ENCODE measurements around the gene BEGAIN.

Gene BEGAIN

GRCh38 chr14:100567877-100568163 lies 19.4 kb downstream of the BEGAIN start:
- no peaks in the 10 kb centered on the region for H3K4me1 ChIP-seq (ENCODE audit: control insufficient read depth in 1 of 2, insufficient read depth in 2 of 2, low read length in 2 of 2)
- no peaks in the 10 kb centered on the region for H3K9me3 ChIP-seq (ENCODE audit: control insufficient read depth in 1 of 2, low read length in 2 of 2)
- H3K27ac ChIP-seq (ENCODE audit: low read depth, low read length) = no peak overlapping the region
- H3K9ac ChIP-seq (ENCODE audit: low read depth in 1 of 2, low read length in 2 of 2) = no peak overlapping the region
- no peak overlapping the region for H3K4me3 ChIP-seq (ENCODE audit: low read depth in 1 of 2, low read length in 2 of 2)
- no peaks in the 10 kb centered on the region for H3K36me3 ChIP-seq (ENCODE audit: control insufficient read depth in 1 of 2, insufficient read depth in 2 of 2, low read length in 2 of 2)
- peaks cover 45% of the 10 kb centered on the region in 2 donors for H3K27me3 ChIP-seq (ENCODE audit: control insufficient read depth in 1 of 2, insufficient read depth in 2 of 2, low read length in 2 of 2)

DNA sequence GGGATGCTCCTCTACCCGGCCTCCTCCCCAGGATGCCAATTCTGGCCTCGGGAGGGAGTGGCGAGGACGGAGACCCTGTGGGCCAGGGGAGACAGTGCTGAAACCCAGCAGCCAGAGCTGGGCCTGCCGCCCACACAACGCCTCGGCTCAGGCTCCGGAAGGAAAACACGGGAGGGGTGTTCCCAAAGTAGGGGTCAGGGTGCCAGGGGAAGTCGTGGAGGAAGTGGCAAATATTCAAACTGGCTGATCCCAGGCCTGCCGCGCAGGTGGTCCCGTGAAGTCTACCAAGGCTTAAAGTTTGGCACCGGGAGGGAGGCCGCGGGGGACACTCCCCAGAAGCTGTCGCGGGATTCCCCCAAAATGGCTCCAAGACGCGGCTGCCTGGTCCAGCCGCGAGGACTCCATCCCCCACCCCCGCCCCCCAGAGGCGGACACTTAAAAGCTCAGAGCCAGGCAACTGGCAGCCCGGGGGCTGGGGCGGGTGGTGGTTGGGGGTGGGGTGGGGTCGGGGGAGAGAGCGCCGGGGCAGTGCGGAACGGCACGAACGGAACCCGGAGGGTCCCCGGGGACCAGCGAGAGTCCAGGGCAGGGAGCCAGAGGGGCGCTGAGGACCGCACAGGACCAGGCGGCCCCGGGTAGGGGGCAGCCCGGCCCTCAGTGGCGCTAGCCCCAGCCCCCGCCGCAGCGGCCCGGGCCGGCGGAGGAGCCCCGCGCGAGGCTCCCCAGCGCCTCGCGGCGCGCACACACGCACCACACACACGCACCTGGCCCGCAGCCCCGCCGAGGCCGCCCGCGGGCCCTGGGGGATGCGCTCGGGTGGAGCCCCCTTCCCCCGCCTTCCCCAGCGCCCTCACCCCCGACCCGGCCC lies 20.0 kb downstream of the BEGAIN start:
- Histone ChIP-seq H3K27ac (ENCODE audit: low read depth, low read length) (no peak overlapping the region), H3K4me1 (ENCODE audit: control insufficient read depth in 1 of 2, insufficient read depth in 2 of 2, low read length in 2 of 2) (no peaks in the 10 kb centered on the region), H3K9me3 (ENCODE audit: control insufficient read depth in 1 of 2, low read length in 2 of 2) (no peaks in the 10 kb centered on the region), H3K27me3 (ENCODE audit: control insufficient read depth in 1 of 2, insufficient read depth in 2 of 2, low read length in 2 of 2) (peaks cover 40 to 43% of the 10 kb centered on the region in 2 donors), H3K36me3 (ENCODE audit: control insufficient read depth in 1 of 2, insufficient read depth in 2 of 2, low read length in 2 of 2) (no peaks in the 10 kb centered on the region), H3K4me3 (ENCODE audit: low read depth in 1 of 2, low read length in 2 of 2) (no peak overlapping the region), H3K9ac (ENCODE audit: low read depth in 1 of 2, low read length in 2 of 2) (no peak overlapping the region)

- Histone ChIP-seq H3K9ac (ENCODE audit: low read depth in 1 of 2, low read length in 2 of 2) (no peak overlapping the region), H3K27ac (ENCODE audit: low read depth, low read length) (no peak overlapping the region), H3K36me3 (ENCODE audit: control insufficient read depth in 1 of 2, insufficient read depth in 2 of 2, low read length in 2 of 2) (no peaks in the 10 kb centered on the region), H3K9me3 (ENCODE audit: control insufficient read depth in 1 of 2, low read length in 2 of 2) (no peaks in the 10 kb centered on the region), H3K4me1 (ENCODE audit: control insufficient read depth in 1 of 2, insufficient read depth in 2 of 2, low read length in 2 of 2) (no peaks in the 10 kb centered on the region), H3K4me3 (ENCODE audit: low read depth in 1 of 2, low read length in 2 of 2) (no peak overlapping the region), H3K27me3 (ENCODE audit: control insufficient read depth in 1 of 2, insufficient read depth in 2 of 2, low read length in 2 of 2) (peaks cover 34 to 37% of the 10 kb centered on the region in 2 donors)
These were observed 20.6 kb downstream of the BEGAIN start for GRCh38 chr14:100566586-100566985.

DNA sequence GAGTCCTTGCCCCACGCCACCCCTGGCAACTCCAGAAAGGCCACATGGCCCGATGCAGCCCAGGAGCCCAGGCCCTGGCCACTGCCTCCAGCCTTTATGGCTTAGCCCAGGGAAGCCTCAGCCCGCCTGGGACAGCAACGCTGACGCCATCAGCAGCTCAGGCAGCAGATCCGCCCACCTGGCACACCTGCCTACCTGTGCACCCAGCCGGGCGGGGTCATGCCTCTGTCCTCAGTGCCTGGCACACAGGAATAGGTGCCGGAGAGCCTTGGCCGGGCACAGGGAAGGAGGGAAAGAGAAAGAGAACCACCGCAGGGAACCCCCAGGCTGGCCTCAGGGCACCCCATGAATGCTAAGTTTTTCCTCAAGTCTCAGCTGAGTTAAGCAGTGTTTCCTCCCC lies 21.1 kb downstream of the BEGAIN start:
- peaks cover 32% of the 10 kb centered on the region in 2 donors for H3K27me3 ChIP-seq (ENCODE audit: control insufficient read depth in 1 of 2, insufficient read depth in 2 of 2, low read length in 2 of 2)

DNA sequence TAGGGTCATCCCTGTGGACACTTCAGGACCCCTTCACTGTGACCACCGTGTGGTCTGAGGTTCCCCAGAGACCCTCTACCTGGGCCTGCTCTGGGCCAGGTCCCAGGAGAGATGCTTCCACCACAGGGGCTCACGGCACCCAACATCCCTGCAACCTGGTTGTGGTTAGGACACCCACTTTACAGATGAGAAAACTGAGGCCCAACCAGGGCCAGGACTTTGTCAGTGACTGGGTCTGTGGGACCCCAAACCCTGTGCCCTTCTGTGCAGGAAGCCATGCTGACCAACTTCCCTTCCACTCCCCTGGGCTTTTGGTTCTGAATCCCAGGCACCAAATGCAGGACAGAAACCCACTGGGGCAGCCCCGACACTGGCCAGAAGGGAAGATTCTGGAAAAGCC lies 21.6 kb downstream of the BEGAIN start:
- Histone ChIP-seq H3K4me3 (ENCODE audit: low read depth in 1 of 2, low read length in 2 of 2) (no peak overlapping the region), H3K9ac (ENCODE audit: low read depth in 1 of 2, low read length in 2 of 2) (no peak overlapping the region), H3K27me3 (ENCODE audit: control insufficient read depth in 1 of 2, insufficient read depth in 2 of 2, low read length in 2 of 2) (peaks cover 27 to 30% of the 10 kb centered on the region in 2 donors), H3K36me3 (ENCODE audit: control insufficient read depth in 1 of 2, insufficient read depth in 2 of 2, low read length in 2 of 2) (no peaks in the 10 kb centered on the region), H3K9me3 (ENCODE audit: control insufficient read depth in 1 of 2, low read length in 2 of 2) (no peaks in the 10 kb centered on the region), H3K4me1 (ENCODE audit: control insufficient read depth in 1 of 2, insufficient read depth in 2 of 2, low read length in 2 of 2) (no peaks in the 10 kb centered on the region), H3K27ac (ENCODE audit: low read depth, low read length) (no peak overlapping the region)

More for the DNA sequence above, 21.1 kb downstream of the BEGAIN start:
- Histone ChIP-seq H3K36me3 (ENCODE audit: control insufficient read depth in 1 of 2, insufficient read depth in 2 of 2, low read length in 2 of 2) (no peaks in the 10 kb centered on the region), H3K9ac (ENCODE audit: low read depth in 1 of 2, low read length in 2 of 2) (no peak overlapping the region), H3K4me1 (ENCODE audit: control insufficient read depth in 1 of 2, insufficient read depth in 2 of 2, low read length in 2 of 2) (no peaks in the 10 kb centered on the region), H3K4me3 (ENCODE audit: low read depth in 1 of 2, low read length in 2 of 2) (no peak overlapping the region), H3K27ac (ENCODE audit: low read depth, low read length) (no peak overlapping the region), H3K9me3 (ENCODE audit: control insufficient read depth in 1 of 2, low read length in 2 of 2) (no peaks in the 10 kb centered on the region)

DNA sequence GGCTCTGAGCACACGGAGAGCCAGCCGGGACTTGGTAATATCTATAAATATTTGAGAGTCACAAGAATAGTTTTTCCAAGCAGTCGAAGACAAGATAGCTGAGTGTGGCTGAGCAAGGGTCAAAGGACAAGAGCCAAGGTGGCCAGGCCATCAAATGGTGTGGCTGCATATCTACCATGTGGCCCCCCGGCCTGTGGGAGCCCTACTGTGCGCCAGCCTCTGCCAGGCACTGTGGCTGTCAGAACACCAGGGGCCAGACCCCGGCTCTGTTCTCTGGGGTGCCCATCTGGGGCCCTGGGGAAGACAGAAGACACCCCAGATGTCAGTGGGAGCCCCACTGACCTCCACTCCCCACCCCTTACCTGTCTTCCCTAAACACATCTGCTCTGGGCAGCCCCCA lies 22.7 kb downstream of the BEGAIN start:
- no peaks in the 10 kb centered on the region for H3K9me3 ChIP-seq (ENCODE audit: control insufficient read depth in 1 of 2, low read length in 2 of 2)
- no peaks in the 10 kb centered on the region for H3K36me3 ChIP-seq (ENCODE audit: control insufficient read depth in 1 of 2, insufficient read depth in 2 of 2, low read length in 2 of 2)
- no peak overlapping the region for H3K9ac ChIP-seq (ENCODE audit: low read depth in 1 of 2, low read length in 2 of 2)
- peaks cover 17 to 21% of the 10 kb centered on the region in 2 donors for H3K27me3 ChIP-seq (ENCODE audit: control insufficient read depth in 1 of 2, insufficient read depth in 2 of 2, low read length in 2 of 2)
- H3K4me1 ChIP-seq (ENCODE audit: control insufficient read depth in 1 of 2, insufficient read depth in 2 of 2, low read length in 2 of 2) = no peaks in the 10 kb centered on the region
- no peak overlapping the region for H3K4me3 ChIP-seq (ENCODE audit: low read depth in 1 of 2, low read length in 2 of 2)
- H3K27ac ChIP-seq (ENCODE audit: low read depth, low read length) = no peak overlapping the region

DNA sequence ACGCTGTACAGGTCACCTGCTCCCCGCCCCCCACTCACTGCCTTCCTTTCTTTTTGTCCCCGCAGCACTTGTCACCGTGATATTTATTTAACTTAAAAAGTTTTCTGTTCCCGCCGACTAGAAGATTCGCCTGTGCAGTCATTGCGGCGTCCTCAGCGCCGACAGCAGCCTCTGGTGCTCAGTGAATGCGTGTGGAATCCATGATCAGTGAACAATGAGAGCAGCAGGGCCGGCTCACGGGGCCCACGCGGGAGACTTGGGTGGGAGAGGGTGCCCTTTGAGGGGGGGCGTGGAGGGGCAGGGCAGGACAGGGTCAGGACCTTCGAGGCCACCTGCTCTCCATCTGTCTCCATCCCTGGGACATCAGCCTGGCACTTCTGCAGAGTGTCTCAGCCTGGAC lies 24.5 kb downstream of the BEGAIN start:
- peaks cover 11 to 19% of the 10 kb centered on the region in 2 donors for H3K27me3 ChIP-seq (ENCODE audit: control insufficient read depth in 1 of 2, insufficient read depth in 2 of 2, low read length in 2 of 2)
- H3K36me3 ChIP-seq (ENCODE audit: control insufficient read depth in 1 of 2, insufficient read depth in 2 of 2, low read length in 2 of 2) = no peaks in the 10 kb centered on the region
- no peak overlapping the region for H3K9ac ChIP-seq (ENCODE audit: low read depth in 1 of 2, low read length in 2 of 2)
- no peak overlapping the region for H3K4me3 ChIP-seq (ENCODE audit: low read depth in 1 of 2, low read length in 2 of 2)
- H3K27ac ChIP-seq (ENCODE audit: low read depth, low read length) = no peak overlapping the region
- H3K9me3 ChIP-seq (ENCODE audit: control insufficient read depth in 1 of 2, low read length in 2 of 2) = no peaks in the 10 kb centered on the region
- H3K4me1 ChIP-seq (ENCODE audit: control insufficient read depth in 1 of 2, insufficient read depth in 2 of 2, low read length in 2 of 2) = peaks cover 0 to 2% of the 10 kb centered on the region in 2 donors

DNA sequence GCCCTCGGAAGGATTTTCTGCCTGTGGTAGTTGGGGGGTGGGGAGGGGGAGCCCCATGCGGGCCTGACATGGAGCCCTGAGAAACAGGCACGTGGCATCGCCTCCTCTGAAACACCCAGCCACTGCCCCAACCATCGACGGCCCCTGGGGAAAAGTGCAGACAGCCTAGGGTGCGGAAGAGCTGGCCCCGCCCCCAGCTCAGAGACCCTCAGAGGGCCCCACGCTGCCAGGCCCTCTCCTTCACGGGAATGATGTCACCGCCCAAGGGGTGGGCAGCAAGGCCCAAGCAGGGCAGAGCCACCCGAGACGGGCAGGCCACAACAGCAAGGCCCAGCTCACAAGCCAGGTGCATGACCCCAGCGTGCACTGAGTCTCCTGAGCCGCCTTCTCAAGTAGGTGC lies 26.2 kb downstream of the BEGAIN start:
- H3K4me3 ChIP-seq (ENCODE audit: low read depth in 1 of 2, low read length in 2 of 2) = no peak overlapping the region
- H3K36me3 ChIP-seq (ENCODE audit: control insufficient read depth in 1 of 2, insufficient read depth in 2 of 2, low read length in 2 of 2) = no peaks in the 10 kb centered on the region
- H3K4me1 ChIP-seq (ENCODE audit: control insufficient read depth in 1 of 2, insufficient read depth in 2 of 2, low read length in 2 of 2) = peaks cover 0 to 4% of the 10 kb centered on the region in 2 donors
- no peaks in the 10 kb centered on the region for H3K9me3 ChIP-seq (ENCODE audit: control insufficient read depth in 1 of 2, low read length in 2 of 2)
- H3K9ac ChIP-seq (ENCODE audit: low read depth in 1 of 2, low read length in 2 of 2) = no peak overlapping the region
- peaks cover 0 to 12% of the 10 kb centered on the region in 2 donors for H3K27me3 ChIP-seq (ENCODE audit: control insufficient read depth in 1 of 2, insufficient read depth in 2 of 2, low read length in 2 of 2)
- no peak overlapping the region for H3K27ac ChIP-seq (ENCODE audit: low read depth, low read length)

GRCh38 chr14:100560471-100560870 lies 26.7 kb downstream of the BEGAIN start:
- H3K4me3 ChIP-seq (ENCODE audit: low read depth in 1 of 2, low read length in 2 of 2) = no peak overlapping the region
- no peaks in the 10 kb centered on the region for H3K9me3 ChIP-seq (ENCODE audit: control insufficient read depth in 1 of 2, low read length in 2 of 2)
- no peak overlapping the region for H3K27ac ChIP-seq (ENCODE audit: low read depth, low read length)
- H3K36me3 ChIP-seq (ENCODE audit: control insufficient read depth in 1 of 2, insufficient read depth in 2 of 2, low read length in 2 of 2) = no peaks in the 10 kb centered on the region
- H3K27me3 ChIP-seq (ENCODE audit: control insufficient read depth in 1 of 2, insufficient read depth in 2 of 2, low read length in 2 of 2) = peaks cover 0 to 12% of the 10 kb centered on the region in 2 donors
- H3K9ac ChIP-seq (ENCODE audit: low read depth in 1 of 2, low read length in 2 of 2) = no peak overlapping the region
- peaks cover 0 to 4% of the 10 kb centered on the region in 2 donors for H3K4me1 ChIP-seq (ENCODE audit: control insufficient read depth in 1 of 2, insufficient read depth in 2 of 2, low read length in 2 of 2)

GRCh38 chr14:100559455-100559854 lies 27.8 kb downstream of the BEGAIN start:
- Histone ChIP-seq H3K27me3 (ENCODE audit: control insufficient read depth in 1 of 2, insufficient read depth in 2 of 2, low read length in 2 of 2) (peaks cover 0 to 9% of the 10 kb centered on the region in 2 donors), H3K4me3 (ENCODE audit: low read depth in 1 of 2, low read length in 2 of 2) (no peak overlapping the region), H3K9ac (ENCODE audit: low read depth in 1 of 2, low read length in 2 of 2) (no peak overlapping the region), H3K27ac (ENCODE audit: low read depth, low read length) (no peak overlapping the region), H3K9me3 (ENCODE audit: control insufficient read depth in 1 of 2, low read length in 2 of 2) (no peaks in the 10 kb centered on the region), H3K36me3 (ENCODE audit: control insufficient read depth in 1 of 2, insufficient read depth in 2 of 2, low read length in 2 of 2) (no peaks in the 10 kb centered on the region), H3K4me1 (ENCODE audit: control insufficient read depth in 1 of 2, insufficient read depth in 2 of 2, low read length in 2 of 2) (peaks cover 0 to 5% of the 10 kb centered on the region in 2 donors)
